ENCODE data around the gene KCNIP3. TPM values are rescaled to one million over a fixed set of nuclear protein-coding genes. Genes with fewer than 3 reads are reported as not detected.

KCNIP3 gene
- total RNA-seq, 1 donor from 2014 or later, result 6.0 TPM

GRCh38 chr2:95279435-95280035 lies 17.6 kb upstream of the KCNIP3 start:
- H3K4me1 Mint-ChIP-seq (ENCODE audit: low read depth), result no peaks in the 10 kb centered on the region
- H3K9me3 Mint-ChIP-seq (ENCODE audit: low read depth), result no peaks in the 10 kb centered on the region
- peaks cover 2% of the 10 kb centered on the region for H3K36me3 Mint-ChIP-seq (ENCODE audit: low read depth)
- no peaks in the 10 kb centered on the region for H3K27me3 Mint-ChIP-seq (ENCODE audit: low read depth)
- TF ChIP-seq, protein P1, sequence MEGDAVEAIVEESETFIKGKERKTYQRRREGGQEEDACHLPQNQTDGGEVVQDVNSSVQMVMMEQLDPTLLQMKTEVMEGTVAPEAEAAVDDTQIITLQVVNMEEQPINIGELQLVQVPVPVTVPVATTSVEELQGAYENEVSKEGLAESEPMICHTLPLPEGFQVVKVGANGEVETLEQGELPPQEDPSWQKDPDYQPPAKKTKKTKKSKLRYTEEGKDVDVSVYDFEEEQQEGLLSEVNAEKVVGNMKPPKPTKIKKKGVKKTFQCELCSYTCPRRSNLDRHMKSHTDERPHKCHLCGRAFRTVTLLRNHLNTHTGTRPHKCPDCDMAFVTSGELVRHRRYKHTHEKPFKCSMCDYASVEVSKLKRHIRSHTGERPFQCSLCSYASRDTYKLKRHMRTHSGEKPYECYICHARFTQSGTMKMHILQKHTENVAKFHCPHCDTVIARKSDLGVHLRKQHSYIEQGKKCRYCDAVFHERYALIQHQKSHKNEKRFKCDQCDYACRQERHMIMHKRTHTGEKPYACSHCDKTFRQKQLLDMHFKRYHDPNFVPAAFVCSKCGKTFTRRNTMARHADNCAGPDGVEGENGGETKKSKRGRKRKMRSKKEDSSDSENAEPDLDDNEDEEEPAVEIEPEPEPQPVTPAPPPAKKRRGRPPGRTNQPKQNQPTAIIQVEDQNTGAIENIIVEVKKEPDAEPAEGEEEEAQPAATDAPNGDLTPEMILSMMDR (IDR thresholded peaks at IDR 0.05), result no peak
- no peak overlapping the region for H3K4me3 Mint-ChIP-seq (ENCODE audit: unreplicated experiment)
- H3K27ac Mint-ChIP-seq (ENCODE audit: unreplicated experiment), result no peak overlapping the region
- peak; percentile 75 for DNase-seq (ENCODE audit: low spot score)

- Mint-ChIP-seq H3K27ac (ENCODE audit: unreplicated experiment) (no peak overlapping the region), H3K36me3 (ENCODE audit: low read depth) (peaks cover 2% of the 10 kb centered on the region), H3K27me3 (ENCODE audit: low read depth) (no peaks in the 10 kb centered on the region), H3K9me3 (ENCODE audit: low read depth) (no peaks in the 10 kb centered on the region), H3K4me1 (ENCODE audit: low read depth) (no peaks in the 10 kb centered on the region), H3K4me3 (ENCODE audit: unreplicated experiment) (no peak overlapping the region)
- TF ChIP-seq, protein P1 (IDR thresholded peaks at IDR 0.05), result no peak
- no peak for DNase-seq (ENCODE audit: low spot score)
Observed at GRCh38 chr2:95281071-95281470, 16.1 kb upstream of the KCNIP3 start.

DNA sequence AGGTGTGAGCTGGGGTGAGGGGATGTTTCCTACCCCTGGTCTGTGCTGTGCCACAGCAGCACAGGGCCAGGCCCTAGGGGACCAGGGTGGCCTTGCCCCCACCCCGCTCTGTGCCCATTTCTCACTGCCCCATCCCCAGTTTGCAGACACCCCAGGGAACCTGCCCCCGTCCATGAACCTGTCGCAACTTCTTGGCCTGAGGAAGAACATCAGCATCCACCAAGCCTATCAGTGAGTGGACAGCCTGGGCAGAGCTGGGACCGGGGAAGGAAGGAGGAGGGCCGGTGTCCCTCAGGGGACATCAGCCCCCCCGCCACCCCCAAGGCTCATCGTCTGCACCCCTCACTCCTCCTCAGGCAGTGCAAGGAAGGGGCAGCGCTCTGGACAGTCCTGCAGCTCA lies 15.4 kb upstream of the KCNIP3 start:
- H3K9me3 Mint-ChIP-seq (ENCODE audit: low read depth), result no peaks in the 10 kb centered on the region
- TF ChIP-seq, protein P1 (IDR thresholded peaks at IDR 0.05), result no peak
- H3K36me3 Mint-ChIP-seq (ENCODE audit: low read depth), result peaks cover 2% of the 10 kb centered on the region
- no peak overlapping the region for H3K4me3 Mint-ChIP-seq (ENCODE audit: unreplicated experiment)
- no peaks in the 10 kb centered on the region for H3K27me3 Mint-ChIP-seq (ENCODE audit: low read depth)
- H3K4me1 Mint-ChIP-seq (ENCODE audit: low read depth), result no peaks in the 10 kb centered on the region
- no peak overlapping the region for H3K27ac Mint-ChIP-seq (ENCODE audit: unreplicated experiment)
- DNase-seq (ENCODE audit: low spot score), result no peak

GRCh38 chr2:95282458-95282857 lies 14.7 kb upstream of the KCNIP3 start:
- no peaks in the 10 kb centered on the region for H3K27me3 Mint-ChIP-seq (ENCODE audit: low read depth)
- no peak overlapping the region for H3K27ac Mint-ChIP-seq (ENCODE audit: unreplicated experiment)
- H3K4me1 Mint-ChIP-seq (ENCODE audit: low read depth), result no peaks in the 10 kb centered on the region
- no peak overlapping the region for H3K4me3 Mint-ChIP-seq (ENCODE audit: unreplicated experiment)
- TF ChIP-seq, protein P1 (IDR thresholded peaks at IDR 0.05), result no peak
- H3K36me3 Mint-ChIP-seq (ENCODE audit: low read depth), result peaks cover 2% of the 10 kb centered on the region
- DNase-seq (ENCODE audit: low spot score), result no peak
- no peaks in the 10 kb centered on the region for H3K9me3 Mint-ChIP-seq (ENCODE audit: low read depth)

- Mint-ChIP-seq H3K4me1 (ENCODE audit: low read depth) (no peaks in the 10 kb centered on the region), H3K27me3 (ENCODE audit: low read depth) (no peaks in the 10 kb centered on the region), H3K27ac (ENCODE audit: unreplicated experiment) (no peak overlapping the region), H3K36me3 (ENCODE audit: low read depth) (peaks cover 2% of the 10 kb centered on the region), H3K4me3 (ENCODE audit: unreplicated experiment) (no peak overlapping the region), H3K9me3 (ENCODE audit: low read depth) (no peaks in the 10 kb centered on the region)
- DNase-seq (ENCODE audit: low spot score), result no peak
- TF ChIP-seq, protein P1 (IDR thresholded peaks at IDR 0.05), result no peak
Observed at GRCh38 chr2:95283562-95283961, 13.6 kb upstream of the KCNIP3 start.

All from chondrocyte (in vitro differentiated cells).